ENCODE measurements around the gene TTI1. TPM values are rescaled to one million over a fixed set of nuclear protein-coding genes. Genes with fewer than 3 reads are reported as not detected.

Gene TTI1
- total RNA-seq, 1 experiment from 2014 or later, result 37.4 TPM

GRCh38 chr20:37954190-37954589 lies 79.1 kb downstream of the TTI1 start:
- H3K4ac ChIP-seq (ENCODE audit: low read depth, low read length), result no peak overlapping the region
- H3K27ac ChIP-seq (ENCODE audit: insufficient read length, low read depth, low read length), result no peak overlapping the region

More at GRCh38 chr20:37954190-37954589, 79.1 kb downstream of the TTI1 start:
- Mint-ChIP-seq H3K4me3 (no peak overlapping the region), H3K4me1 (peaks cover 2 to 9% of the 10 kb centered on the region in 2 experiments; a peak in 2 of 4 replicates), H3K27ac (no peak overlapping the region), H3K36me3 (ENCODE audit: insufficient read depth in 1 of 3, low read depth in 3 of 3) (no peaks in the 10 kb centered on the region), H3K27me3 (ENCODE audit: low read depth) (peaks cover 7% of the 10 kb centered on the region; the same call in 1 of the 2 replicates), H3K9me3 (no peaks in the 10 kb centered on the region)
- Histone ChIP-seq H3K23me2 (ENCODE audit: insufficient read length, low read depth, low read length, poor library complexity, severe bottlenecking) (no peaks in the 10 kb centered on the region), H3T11ph (ENCODE audit: low read length) (no peak overlapping the region), H3K9me3 (ENCODE audit: control insufficient read depth, low read depth, low read length) (no peaks in the 10 kb centered on the region), H3K4me1 (ENCODE audit: insufficient read depth, low read length) (no peaks in the 10 kb centered on the region), H3K79me2 (ENCODE audit: insufficient read depth, low read length) (no peaks in the 10 kb centered on the region), H2BK12ac (ENCODE audit: insufficient read length, low read depth, low read length) (no peak overlapping the region), H4K91ac (ENCODE audit: insufficient read length, low read depth, low read length) (no peak overlapping the region), H2AFZ (ENCODE audit: low read length) (no peak overlapping the region), H3K18ac (ENCODE audit: insufficient read length, low read depth, low read length) (no peak overlapping the region), H2BK15ac (ENCODE audit: low read depth, low read length) (no peak overlapping the region), H2BK5ac (ENCODE audit: insufficient read length, low read length) (no peak overlapping the region), H3K14ac (ENCODE audit: insufficient read depth, low read length) (no peak overlapping the region), H4K20me1 (ENCODE audit: control insufficient read depth, insufficient read depth, insufficient read length) (no peaks in the 10 kb centered on the region), H3K23ac (ENCODE audit: insufficient read length, low read depth, low read length) (no peak overlapping the region), H3K27me3 (ENCODE audit: insufficient read depth, low read length) (no peaks in the 10 kb centered on the region), H3K4me2 (ENCODE audit: insufficient read depth, insufficient read length, low read length) (no peak overlapping the region), H4K5ac (ENCODE audit: insufficient read length, low read depth, low read length) (no peak overlapping the region), H2BK20ac (ENCODE audit: low read depth, low read length, poor library complexity, severe bottlenecking) (no peak overlapping the region), H2BK120ac (ENCODE audit: low read depth, low read length, poor library complexity, severe bottlenecking) (no peak overlapping the region), H3K56ac (ENCODE audit: insufficient read length, low read depth, low read length) (no peak overlapping the region), H3K79me1 (ENCODE audit: insufficient read depth, low read depth, low read length, poor library complexity, severe bottlenecking) (no peaks in the 10 kb centered on the region), H4K8ac (replicated peaks; ENCODE audit: insufficient read length, low read depth, low read length) (no peak overlapping the region), H3K9ac (ENCODE audit: extremely low read depth, insufficient read length, low read length) (no peak overlapping the region), H2AK5ac (ENCODE audit: insufficient read length, low read length) (no peak overlapping the region)
- no CpG with 5 or more reads among the region's 5 CpGs for WGBS (ENCODE audit: extremely low coverage, insufficient read length, low lambda C conversion rate)
- no peak for TF ChIP-seq CTCF (conservative IDR thresholded peaks at IDR 0.05)
- DNase-seq, result peak; percentile 5

Data from H9 (cell line).